ENCODE data around the gene FBXL7. TPM values are rescaled to one million over a fixed set of nuclear protein-coding genes. Genes with fewer than 3 reads are reported as not detected.
"Not testable (repeated sequence)": the region's sequence is repeated elsewhere in the genome, so short reads cannot be mapped to it uniquely, and the experiment has no call there.

Gene FBXL7
- total RNA-seq, 1 donor from 2014 or later: 12.8 TPM

DNA sequence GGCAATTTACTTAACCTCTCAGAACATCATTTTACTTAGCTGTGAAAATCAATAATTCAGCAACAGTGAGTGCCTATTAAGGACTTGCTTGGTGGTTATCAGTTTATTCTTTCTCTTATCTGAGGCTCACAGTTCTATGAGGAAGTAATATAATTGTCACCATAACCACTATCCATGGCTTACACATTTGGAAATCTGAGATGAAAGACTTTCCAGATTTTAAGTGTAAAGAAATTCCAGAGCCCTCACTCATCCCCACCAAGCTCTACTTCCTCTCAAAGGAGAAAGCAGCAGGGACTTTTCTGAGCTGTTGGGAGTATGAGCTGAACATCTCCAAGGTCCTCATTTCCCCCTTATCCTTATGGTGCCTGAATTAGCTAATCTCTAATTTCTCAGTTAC lies 321.5 kb downstream of the FBXL7 start:
- DNase-seq: no peak

DNA sequence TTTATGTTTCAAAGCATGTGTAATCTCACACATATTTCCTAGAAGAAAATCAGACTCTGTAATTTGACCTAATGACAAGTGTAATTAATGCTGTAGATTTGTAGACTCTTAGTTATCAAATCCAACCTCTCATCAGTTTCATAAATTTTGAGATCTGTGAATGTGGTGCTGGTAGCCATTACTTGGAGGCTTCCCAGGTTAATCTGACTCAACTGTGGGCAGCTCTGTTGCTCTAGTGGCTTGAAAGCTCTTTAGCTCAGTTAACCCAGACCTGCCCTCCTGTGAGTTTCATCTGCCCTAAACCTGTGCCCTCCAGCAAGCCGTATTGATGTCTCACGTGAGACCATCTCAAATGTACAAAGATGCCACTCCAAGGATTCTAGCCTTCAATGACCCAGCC lies 323.4 kb downstream of the FBXL7 start:
- DNase-seq: no peak

DNA sequence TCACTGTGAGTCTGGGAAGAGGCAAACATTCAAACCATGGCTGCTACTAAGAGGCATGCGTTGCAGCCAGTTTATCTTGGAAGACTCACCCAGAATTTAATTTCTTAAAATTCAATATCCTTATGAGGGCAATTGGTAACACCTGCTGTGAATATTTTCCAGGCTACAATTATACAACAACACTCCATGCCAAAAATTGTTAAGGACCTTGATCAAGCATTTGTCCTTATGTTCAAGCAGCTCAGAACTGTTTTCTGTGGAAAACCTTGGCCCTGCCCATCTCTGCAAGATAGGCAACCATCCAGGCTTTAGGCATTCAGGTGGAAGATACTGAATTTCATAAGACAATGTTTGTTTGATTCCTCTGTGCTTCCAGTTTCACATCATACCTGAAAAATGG lies 327.8 kb downstream of the FBXL7 start:
- DNase-seq: no peak

DNA sequence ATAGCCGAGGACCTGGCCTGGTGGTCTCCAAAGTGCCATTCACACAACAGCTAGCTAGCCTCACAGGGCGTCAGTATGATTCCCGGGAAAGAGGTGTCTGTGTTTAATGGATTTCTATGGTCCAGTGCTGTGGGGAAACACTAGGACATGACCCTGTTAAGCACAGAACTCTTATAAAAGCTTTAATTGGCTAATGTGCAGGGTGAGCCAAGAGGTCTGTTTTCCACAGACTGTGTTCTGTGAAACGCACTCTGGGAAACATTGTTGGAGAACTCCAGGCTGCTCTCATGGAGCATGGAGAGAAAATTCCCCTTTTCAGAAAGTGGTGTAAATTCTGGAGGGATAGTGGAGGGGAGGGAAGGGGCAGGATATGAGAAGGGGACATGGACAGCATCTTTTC lies 331.4 kb downstream of the FBXL7 start:
- no peak for DNase-seq

DNA sequence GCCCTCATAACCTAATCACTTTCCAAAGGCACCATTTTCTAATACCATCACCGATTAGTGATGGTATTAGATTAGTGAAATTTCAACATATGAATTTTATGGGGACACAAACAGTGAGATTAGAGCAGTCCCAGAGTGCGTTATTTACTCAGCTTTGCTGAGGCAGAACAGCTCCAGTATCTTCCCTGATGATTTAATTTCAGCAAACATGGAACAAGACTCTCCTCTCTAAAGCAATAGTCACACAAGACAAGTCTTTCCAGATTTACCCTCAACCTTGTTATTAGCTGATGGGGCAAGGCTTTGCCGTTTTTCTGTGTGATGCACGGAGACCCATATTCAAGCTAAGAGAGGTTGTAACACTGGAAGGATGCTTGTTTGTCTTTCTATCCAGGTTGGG lies 333.4 kb downstream of the FBXL7 start:
- DNase-seq: no peak

DNA sequence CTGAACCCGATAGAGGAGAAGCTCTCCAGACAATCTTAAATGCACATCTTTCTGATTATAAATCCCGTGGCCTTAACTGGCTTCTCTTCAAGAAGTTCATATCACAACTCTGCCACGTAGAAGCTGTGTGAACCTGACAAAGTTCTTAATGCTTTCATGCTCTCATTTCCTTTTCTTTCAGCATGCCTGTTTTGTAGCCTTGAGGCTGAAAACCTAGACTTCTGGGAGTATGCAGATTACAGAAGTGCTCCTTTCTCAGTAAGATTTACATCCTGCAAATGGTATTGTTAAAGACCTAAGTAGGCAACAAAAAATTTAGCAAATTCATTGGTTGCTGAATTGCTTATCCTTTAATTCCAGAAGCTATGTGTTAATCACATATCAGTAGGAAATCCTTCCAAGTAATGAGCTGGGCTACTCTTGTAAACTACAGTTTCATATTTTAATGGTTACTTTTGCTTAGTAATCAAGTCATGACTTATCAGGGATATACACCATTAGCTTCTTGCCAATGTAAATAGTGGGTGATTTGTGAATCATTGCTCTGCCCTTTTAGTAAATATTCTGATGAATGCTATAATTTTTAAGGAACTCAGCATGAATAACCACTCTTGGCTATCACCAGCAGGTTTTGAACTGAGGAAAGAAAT lies 334.7 kb downstream of the FBXL7 start:
- no peak for DNase-seq

DNA sequence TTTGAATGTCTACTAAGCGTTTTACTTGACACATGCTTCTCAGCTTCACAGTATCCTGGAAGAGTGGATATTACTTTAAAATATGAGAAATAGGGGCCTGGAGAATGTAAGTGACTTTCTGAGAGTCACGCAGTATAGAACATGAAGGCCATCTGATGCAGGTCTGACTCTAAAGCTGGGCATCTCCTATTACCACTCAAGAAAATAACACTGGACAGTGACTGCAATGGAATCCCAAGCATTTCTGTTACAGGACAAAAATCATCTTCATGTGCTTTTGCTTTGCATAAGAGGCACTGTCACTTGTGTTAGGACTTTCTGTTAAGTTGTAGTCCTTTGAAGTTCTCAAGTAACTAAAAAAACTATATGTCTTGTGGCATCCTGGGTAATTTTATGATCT lies 335.5 kb downstream of the FBXL7 start:
- DNase-seq: no peak

DNA sequence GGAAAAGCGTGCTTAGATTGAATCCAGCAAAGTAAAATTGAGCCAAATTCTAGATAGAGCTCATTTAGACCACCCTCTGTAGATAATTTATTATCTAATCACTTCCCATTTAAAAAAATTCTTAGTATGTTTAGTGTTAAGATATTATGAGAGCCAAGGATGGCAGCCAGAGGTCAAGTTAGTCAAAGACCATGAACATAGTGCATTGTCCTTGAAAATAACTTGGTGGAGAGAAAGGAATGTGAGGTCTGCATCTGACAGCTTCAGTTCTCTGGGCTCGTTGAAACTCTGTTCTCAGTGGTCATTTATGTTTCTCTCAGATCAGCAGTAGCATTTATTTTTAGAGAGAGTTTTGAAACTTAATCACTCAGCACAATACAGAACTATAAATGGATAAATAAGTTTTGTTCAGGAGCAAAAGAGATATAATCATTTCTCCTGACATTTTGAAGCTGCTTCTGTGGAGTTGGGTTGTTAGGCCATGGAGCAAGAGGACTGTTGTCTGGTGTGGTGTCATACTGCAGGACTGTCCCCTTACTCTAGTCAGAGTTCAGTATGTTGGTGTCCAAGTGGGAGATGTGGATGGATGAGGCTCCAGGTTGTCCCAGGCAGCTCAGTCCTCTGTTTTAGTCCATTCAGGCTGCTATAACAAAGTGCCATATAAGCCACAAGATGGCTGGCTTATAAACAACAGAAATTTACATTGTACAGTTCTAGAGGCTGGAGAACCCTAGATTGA lies 337.7 kb downstream of the FBXL7 start:
- no peak for DNase-seq

DNA sequence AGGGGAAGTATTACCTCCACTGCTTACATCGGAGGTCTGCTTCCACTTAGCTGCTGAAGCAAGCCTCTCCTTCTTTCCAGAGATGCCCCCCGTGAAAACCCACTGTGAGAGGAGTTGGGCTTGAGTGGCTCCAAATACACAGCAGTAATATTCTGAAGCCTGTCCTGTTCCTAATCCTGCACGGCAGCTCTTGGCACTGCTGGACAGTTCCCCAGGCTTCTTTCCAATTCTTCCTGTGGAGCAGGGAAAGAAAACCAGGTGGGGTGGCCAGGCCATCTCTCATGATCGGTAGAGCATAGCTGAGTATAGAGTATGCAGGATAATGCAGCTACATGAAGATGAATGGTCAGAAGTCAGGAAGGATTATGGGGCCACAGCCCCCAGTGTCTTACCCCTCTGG lies 344.3 kb downstream of the FBXL7 start:
- peak; percentile 39 for DNase-seq

DNA sequence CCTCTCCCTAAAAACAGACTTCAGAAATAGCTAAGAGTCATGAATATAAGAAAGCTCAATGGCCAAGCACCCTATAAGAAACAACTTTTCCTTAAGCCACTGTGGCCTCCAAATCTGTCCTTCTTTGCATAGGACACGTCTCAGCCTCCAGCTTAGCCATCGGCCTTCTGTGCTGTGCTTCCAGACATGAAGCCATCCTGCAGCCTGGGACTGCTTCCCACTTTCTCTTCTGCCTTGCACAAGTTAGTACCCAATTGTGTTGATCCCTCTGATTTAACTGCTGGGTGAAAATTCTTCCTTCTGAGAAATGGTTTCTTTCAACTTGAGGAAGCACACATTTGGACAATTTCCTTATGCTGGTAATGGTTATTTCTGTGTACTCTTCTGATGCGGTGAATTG lies 344.9 kb downstream of the FBXL7 start:
- no peak for DNase-seq

DNA sequence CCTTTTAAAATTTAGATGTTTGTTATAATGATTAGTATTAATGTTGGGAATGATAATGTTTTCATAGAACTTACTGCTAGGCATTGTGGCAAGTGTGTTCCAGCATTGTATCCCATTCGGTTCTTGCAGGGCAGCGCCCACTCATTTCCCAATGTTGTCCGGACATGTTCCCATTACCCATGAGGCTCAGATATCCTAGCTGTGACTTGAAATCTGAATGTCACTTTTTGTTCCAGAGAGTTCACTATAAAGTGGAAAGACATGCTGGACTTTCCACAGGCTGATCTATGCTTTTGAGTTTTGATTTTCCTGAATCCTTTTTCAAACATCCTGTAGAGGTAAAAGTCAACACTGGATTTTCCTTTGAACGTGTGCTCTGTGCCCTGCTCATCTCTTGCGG lies 350.6 kb downstream of the FBXL7 start:
- no peak for DNase-seq

DNA sequence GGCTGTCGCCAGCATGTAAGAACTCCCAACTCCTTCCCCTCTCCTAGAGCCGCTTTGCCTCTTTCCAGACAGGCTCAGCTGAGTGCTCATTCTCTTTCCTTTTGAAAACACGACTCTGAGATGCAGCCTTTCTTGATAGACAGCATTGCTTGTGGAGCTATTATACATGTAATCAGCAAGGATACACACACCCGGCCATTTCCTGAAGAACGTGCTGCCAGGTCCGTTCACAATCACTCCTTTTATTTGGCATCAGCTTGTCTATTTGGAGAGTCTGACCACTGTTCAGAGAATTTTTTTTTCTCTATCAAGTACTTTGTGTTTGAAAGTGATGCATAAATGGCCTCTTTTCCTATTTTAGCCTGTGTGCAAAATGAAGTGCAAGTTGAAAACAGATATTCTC lies 351.0 kb downstream of the FBXL7 start:
- DNase-seq: no peak

DNA sequence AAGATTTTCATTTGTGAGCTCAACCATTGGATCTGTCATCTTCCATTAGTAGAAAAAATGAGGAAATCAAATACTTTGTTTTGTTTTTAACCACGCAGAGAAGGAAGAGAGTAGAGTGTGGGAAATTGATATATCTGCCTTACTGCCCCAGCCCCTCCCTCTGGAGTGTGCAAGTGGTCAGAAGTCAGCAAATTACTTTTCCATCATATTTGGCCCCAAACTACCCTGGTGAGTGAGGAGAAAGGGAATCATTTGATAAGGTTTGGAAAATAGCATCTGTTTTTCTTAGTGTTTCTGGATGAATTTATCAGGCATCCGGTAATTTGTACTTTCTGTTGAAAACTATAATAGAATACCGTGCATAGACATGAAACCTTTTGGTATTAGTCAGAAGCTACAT lies 352.2 kb downstream of the FBXL7 start:
- no peak for DNase-seq

DNA sequence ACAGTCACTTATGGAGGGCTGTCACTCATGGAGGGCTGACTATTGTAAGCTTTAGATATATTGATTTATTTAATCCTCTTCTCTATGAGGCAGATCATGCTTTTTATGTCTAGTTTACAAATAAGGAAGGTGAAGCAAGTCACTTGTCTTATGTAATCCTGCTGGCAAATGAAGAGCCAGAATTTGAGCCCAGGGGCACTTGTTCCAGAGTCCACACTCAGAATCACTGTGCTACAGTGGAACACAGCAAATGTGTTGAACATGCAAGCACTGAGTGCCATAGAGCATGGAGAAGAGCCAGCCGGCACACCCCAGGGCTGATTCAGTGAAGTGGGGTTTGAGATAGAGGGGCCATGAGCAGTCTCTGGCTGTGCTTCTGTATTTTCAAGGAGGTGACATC lies 353.0 kb downstream of the FBXL7 start:
- no peak for DNase-seq

DNA sequence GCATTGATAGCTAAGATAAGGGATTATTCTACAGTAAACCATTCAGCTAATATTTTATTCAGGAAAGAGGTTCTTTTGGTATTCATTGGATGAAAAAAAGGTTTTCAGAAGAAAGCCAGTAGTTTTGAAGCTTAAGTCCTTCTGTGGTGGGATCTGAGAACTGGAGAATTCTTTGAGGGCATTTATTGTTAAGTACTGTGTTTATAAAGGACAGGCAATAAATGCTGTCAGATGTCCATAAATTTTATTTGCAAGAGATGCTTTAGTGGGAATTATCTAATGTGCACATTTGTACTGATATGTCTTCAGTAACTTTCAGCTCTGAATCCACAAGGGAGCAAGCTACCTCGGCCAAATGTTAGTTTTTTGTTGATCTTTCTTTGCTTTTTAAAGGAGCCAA lies 358.3 kb downstream of the FBXL7 start:
- DNase-seq: no peak

DNA sequence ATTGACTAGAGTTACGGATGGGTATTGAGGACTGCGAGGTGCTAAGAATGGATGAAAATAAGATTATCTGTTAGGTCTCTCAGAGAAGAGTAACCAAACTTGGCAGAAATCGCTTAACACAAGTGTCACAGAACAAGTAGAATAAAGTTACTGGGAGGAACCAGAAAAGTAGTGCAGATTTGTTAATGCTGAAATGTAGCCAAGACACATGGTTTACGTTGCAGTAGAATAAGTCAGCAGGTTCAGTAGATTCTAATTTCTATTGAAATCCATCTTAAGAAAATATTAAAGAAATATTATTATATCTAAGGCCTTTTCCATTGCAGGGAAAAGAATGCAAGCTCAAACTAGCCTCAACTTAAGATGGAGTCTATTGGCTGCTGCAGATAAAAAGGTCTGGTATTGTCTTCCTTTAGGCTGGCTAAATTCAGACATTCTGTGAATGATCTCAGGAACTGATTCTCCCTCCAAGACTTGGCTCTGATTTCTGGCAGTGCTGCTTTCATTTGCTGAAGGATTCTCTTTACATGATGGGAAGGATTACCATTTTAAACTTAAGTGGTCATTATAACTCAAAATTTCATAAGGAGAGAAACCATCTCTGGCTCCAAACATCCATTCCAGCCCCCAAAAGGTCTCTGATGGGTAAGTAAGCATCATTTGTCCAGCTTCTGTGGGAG lies 364.7 kb downstream of the FBXL7 start:
- peak; percentile 35 for DNase-seq

DNA sequence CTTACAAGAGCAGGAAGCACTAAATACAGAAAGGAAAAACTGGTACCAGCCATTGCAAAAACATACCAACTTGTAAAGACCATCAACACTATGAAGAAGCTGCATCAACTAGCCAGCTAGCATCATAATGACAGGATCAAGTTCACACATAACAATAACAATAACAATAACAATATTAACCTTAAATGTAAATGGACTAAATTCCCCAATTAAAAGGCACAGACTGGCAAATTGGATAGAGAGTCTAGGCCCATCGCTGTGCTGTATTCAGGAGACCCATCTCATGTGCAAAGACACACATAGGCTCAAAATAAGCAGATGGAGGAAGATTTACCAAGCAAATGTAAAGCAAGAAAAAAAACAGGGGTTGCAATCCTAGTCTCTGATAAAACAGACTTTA lies 372.3 kb downstream of the FBXL7 start:
- DNase-seq: not testable (repeated sequence)

DNA sequence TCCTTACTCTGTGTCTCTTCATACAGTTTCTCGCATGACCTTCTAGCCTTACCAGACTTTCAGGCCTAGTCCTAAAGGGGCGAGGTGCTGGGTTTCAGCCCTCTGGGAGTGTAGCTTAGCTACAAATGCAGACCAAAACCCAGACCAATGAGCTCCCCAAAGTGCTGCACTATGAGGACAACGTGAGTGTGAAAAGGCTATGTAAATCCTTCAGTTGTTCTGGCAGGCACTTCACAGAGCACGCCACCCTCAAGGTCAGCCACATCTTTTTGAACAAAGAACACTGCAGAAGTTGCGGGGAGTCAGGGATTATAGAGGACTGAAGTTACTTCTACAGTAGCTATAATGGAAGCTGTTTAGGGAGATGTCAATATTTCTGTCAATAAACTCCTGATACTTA lies 377.9 kb downstream of the FBXL7 start:
- DNase-seq: no peak

DNA sequence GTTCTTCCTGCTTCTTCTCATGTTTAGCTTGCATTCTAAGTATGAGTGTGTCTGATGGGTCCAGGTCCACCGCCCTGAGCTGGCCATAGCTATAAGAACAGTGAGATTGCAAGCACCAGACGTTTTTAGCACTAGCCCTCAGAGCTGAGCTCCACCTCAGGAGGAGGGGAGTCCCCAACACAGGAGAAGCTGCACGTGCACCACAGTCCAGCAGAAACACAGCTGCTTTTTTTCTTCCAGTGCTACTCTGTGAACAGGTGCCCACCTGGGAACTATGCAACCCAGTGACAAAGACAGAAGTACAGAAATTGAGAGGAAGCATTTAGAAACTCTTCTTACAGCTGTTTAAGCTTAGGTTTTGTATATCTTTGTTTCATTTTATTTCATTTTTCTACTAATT lies 380.2 kb downstream of the FBXL7 start:
- no peak for DNase-seq

DNA sequence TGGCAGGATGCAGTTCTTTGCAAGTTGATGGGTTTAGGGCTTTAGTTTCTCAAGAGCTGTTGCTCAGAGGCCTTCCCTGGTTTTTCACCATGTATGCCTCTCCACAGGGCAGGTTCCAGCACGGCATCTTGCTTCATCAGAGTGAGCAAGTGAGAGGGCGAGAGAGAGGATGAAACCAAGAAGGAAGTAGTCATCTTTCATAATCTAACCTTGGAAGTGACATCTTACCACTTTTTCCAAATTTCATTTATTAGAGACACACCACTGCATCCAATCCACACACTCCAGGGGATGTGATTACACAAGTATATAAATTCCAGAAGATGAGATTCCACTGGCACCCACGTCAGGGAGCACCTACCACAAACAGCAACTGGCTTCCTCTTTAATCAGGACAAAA lies 385.2 kb downstream of the FBXL7 start:
- DNase-seq: no peak

DNA sequence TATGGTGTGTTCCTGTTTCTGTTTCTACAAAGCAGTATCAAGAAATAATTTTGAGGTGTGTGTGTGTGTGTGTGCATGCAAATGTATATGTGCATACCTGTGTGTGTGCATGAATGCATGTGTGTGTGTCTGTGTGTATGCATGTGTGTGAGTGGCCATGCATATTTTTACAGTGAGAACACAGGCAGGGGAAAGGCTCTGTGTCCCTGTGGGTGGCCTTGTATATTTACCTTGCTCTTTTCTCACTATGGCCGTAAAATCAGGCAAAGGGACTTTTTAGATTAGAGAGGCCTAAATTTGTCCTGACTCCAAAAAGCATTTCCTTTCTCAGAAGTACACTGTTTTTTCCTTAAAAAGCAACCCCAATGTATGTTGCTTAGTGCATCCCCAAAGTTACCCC lies 386.2 kb downstream of the FBXL7 start:
- DNase-seq: no peak

DNA sequence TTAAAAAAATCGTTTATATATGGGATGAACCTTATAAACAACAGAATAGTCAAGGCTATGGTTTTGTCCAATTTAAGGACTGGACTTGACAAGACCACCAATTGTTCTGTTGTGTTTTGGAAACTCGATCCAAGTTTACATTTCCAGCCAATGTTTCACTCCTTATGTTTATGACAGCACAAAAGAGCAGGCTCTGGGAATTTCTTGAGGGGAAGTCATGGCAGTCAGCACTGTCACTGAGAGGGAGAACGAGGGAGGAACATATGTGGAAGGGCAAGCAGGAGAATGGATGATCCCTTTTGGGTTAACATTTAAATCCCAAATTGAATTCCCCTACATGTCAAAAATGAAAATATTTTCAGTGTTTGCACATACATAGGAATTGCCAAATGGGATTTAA lies 387.1 kb downstream of the FBXL7 start:
- DNase-seq: peak; percentile 84

DNA sequence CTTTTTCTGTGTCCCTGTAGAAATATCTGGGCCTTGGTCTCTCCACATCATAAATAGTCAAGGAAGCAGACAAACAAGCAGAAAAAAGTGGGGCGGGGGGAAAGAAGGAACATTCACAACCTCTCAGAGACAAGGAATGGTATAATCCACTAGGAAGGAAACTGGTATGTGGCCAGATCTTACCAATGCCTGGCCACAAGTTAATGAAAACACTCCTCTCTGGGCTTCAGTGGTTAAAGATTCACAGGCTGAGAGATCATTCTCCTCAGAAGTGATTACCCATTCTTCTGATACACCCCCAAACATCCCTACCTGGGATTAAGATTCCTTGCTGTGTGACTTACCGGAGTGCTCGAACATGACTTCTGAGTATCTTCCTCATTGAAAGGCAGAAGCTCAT lies 389.0 kb downstream of the FBXL7 start:
- no peak for DNase-seq

DNA sequence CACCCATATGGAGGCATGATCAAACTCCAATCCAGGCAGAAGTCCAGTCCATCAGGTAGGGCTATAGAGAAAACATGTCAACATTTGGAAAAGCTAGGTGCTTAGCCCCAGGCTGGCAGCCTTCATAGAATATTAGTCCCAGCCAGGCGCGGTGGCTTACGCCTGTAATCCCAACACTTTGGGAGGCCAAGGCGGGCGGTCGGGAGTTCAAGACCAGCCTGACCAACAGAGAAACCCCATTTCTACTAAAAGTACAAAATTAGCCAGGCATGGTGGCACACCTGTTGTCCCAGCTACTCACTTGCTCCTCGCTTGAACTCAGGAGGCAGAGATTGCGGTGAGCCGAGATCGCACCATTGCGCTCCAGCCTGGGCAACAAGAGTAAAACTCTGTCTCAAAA lies 393.9 kb downstream of the FBXL7 start:
- no peak for DNase-seq

All from tongue (tissue), 2 donors.